ENCODE measurements around the gene IMMT. TPM values are rescaled to one million over a fixed set of nuclear protein-coding genes. Genes with fewer than 3 reads are reported as not detected.

IMMT gene
- total and polyA plus RNA-seq, 8 donors = 66.8 to 94.1 (median 82.6) TPM

DNA sequence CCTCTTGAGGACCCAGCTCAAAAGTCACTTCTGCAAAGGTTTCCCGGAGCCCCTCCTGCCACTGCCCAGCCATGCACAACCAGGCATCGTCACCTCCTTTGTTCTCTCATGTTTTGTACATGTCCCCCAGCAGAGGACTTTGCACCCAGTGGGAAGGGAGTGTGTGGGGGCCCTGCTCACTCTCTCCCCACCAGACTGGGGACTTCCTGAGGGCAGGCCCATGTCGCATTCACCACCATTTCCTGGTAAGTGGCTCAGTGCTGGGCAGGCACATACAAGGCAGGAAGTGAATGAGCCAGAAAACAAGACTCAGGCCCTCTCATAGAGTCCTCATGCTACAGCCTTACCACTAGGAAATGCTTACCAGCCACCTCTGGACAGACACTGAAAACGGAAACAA, 22.9 kb upstream of the IMMT start:
- no peak overlapping the region for H3K4me3 ChIP-seq
- intact Hi-C loops (cut with DNase I) = no loop called here
- no peak for DNase-seq
- H3K27me3 ChIP-seq = peaks cover 0 to 5% of the 10 kb centered on the region in 2 donors
- no peak for ATAC-seq
- no peak for TF ChIP-seq CTCF (IDR thresholded peaks at IDR 0.05)
- H3K36me3 ChIP-seq = peaks cover 0 to 14% of the 10 kb centered on the region in 2 donors
- H3K4me1 ChIP-seq = peaks cover 0 to 5% of the 10 kb centered on the region in 2 donors
- H3K9me3 ChIP-seq = no peaks in the 10 kb centered on the region
- H3K27ac ChIP-seq = no peak overlapping the region

GRCh38 chr2:86216575-86217555, 21.6 kb upstream of the IMMT start:
- intact Hi-C loops (cut with DNase I) = no loop called here
- peaks cover 0 to 6% of the 10 kb centered on the region in 2 donors for H3K4me1 ChIP-seq
- peaks cover 0 to 23% of the 10 kb centered on the region in 2 donors for H3K36me3 ChIP-seq
- H3K27me3 ChIP-seq = peaks cover 0 to 5% of the 10 kb centered on the region in 2 donors
- H3K4me3 ChIP-seq = no peak overlapping the region
- no peak for TF ChIP-seq CTCF (IDR thresholded peaks at IDR 0.05)
- ATAC-seq (no peak), DNase-seq (no peak)
- H3K27ac ChIP-seq = no peak overlapping the region
- no peaks in the 10 kb centered on the region for H3K9me3 ChIP-seq

- intact Hi-C loops (cut with DNase I) = no loop called here
- TF ChIP-seq CTCF (IDR thresholded peaks at IDR 0.05) = no peak
- no peak for ATAC-seq
- Histone ChIP-seq H3K4me1 (peaks cover 0 to 6% of the 10 kb centered on the region in 2 donors), H3K27me3 (peaks cover 0 to 5% of the 10 kb centered on the region in 2 donors), H3K4me3 (no peak overlapping the region), H3K9me3 (no peaks in the 10 kb centered on the region), H3K27ac (no peak overlapping the region), H3K36me3 (peaks cover 0 to 47% of the 10 kb centered on the region in 2 donors)
- DNase-seq = no peak
Observed at GRCh38 chr2:86214503-86214832, 19.2 kb upstream of the IMMT start.

- Histone ChIP-seq H3K4me1 (peaks cover 0 to 6% of the 10 kb centered on the region in 2 donors), H3K9me3 (no peaks in the 10 kb centered on the region), H3K36me3 (peaks cover 0 to 52% of the 10 kb centered on the region in 2 donors), H3K27ac (no peak overlapping the region), H3K27me3 (peaks cover 0 to 5% of the 10 kb centered on the region in 2 donors), H3K4me3 (no peak overlapping the region)
- ATAC-seq (peak; percentile 5), DNase-seq (no peak)
- TF ChIP-seq CTCF (IDR thresholded peaks at IDR 0.05) = no peak
- intact Hi-C loops (cut with DNase I) = no loop called here
Observed at GRCh38 chr2:86213699-86214502, 18.6 kb upstream of the IMMT start.

- intact Hi-C loops (cut with DNase I) = no loop called here
Observed at GRCh38 chr2:86213056-86213455, 17.8 kb upstream of the IMMT start.

More at GRCh38 chr2:86213056-86213455, 17.8 kb upstream of the IMMT start:
- ATAC-seq (peak; percentile 43), DNase-seq (no peak)
- Histone ChIP-seq H3K27me3 (peaks cover 0 to 5% of the 10 kb centered on the region in 2 donors), H3K27ac (no peak overlapping the region), H3K36me3 (peaks cover 0 to 61% of the 10 kb centered on the region in 2 donors), H3K4me1 (peaks cover 0 to 6% of the 10 kb centered on the region in 2 donors), H3K9me3 (no peaks in the 10 kb centered on the region), H3K4me3 (no peak overlapping the region)
- TF ChIP-seq CTCF (IDR thresholded peaks at IDR 0.05) = no peak

Data from left lung (tissue), 10 donors.